ENCODE measurements around the gene COL27A1. TPM values are rescaled to one million over a fixed set of nuclear protein-coding genes. Genes with fewer than 3 reads are reported as not detected.

Gene COL27A1
- total and polyA plus RNA-seq, 2 experiments from 2014 or later, result 10.5 to 18.0 TPM

DNA sequence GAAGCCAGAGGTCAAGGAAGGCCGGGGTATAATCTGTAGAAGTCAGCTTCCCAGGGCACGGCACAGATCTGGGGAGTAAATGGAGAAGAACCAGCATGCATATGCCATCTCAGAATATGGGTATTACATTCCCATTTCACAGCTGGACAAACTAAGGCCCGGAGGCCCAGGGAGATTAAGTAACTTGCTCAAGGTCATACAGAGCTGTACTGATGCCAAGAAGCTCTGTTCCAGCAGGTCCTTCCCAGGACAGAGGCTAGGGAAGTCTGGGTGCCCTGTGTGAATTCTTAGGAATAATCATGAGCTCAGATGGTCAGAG is 19.2 kb downstream of the COL27A1 start (continued):
- TF ChIP-seq, protein P1, sequence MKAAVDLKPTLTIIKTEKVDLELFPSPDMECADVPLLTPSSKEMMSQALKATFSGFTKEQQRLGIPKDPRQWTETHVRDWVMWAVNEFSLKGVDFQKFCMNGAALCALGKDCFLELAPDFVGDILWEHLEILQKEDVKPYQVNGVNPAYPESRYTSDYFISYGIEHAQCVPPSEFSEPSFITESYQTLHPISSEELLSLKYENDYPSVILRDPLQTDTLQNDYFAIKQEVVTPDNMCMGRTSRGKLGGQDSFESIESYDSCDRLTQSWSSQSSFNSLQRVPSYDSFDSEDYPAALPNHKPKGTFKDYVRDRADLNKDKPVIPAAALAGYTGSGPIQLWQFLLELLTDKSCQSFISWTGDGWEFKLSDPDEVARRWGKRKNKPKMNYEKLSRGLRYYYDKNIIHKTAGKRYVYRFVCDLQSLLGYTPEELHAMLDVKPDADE (IDR thresholded peaks at IDR 0.05), result no peak
- TF ChIP-seq CREB1 (CRISPR knock-in tag; IDR thresholded peaks at IDR 0.05; ENCODE audit: low read depth) (no peak), EZH2 (IDR thresholded peaks at IDR 0.05; ENCODE audit: low read depth, unreplicated experiment) (no peak), JUNB (IDR thresholded peaks at IDR 0.05; ENCODE audit: unreplicated experiment) (no peak), ZNF114 (CRISPR knock-in tag; IDR thresholded peaks at IDR 0.05) (no peak), EZH2phosphoT487 (IDR thresholded peaks at IDR 0.05; ENCODE audit: unreplicated experiment) (no peak), NANOG (IDR thresholded peaks at IDR 0.05; ENCODE audit: borderline replicate concordance) (no peak)
- TF ChIP-seq, protein P2, sequence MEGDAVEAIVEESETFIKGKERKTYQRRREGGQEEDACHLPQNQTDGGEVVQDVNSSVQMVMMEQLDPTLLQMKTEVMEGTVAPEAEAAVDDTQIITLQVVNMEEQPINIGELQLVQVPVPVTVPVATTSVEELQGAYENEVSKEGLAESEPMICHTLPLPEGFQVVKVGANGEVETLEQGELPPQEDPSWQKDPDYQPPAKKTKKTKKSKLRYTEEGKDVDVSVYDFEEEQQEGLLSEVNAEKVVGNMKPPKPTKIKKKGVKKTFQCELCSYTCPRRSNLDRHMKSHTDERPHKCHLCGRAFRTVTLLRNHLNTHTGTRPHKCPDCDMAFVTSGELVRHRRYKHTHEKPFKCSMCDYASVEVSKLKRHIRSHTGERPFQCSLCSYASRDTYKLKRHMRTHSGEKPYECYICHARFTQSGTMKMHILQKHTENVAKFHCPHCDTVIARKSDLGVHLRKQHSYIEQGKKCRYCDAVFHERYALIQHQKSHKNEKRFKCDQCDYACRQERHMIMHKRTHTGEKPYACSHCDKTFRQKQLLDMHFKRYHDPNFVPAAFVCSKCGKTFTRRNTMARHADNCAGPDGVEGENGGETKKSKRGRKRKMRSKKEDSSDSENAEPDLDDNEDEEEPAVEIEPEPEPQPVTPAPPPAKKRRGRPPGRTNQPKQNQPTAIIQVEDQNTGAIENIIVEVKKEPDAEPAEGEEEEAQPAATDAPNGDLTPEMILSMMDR (conservative IDR thresholded peaks at IDR 0.05; ENCODE audit: low read depth in 2 of 2), result no peak

DNA sequence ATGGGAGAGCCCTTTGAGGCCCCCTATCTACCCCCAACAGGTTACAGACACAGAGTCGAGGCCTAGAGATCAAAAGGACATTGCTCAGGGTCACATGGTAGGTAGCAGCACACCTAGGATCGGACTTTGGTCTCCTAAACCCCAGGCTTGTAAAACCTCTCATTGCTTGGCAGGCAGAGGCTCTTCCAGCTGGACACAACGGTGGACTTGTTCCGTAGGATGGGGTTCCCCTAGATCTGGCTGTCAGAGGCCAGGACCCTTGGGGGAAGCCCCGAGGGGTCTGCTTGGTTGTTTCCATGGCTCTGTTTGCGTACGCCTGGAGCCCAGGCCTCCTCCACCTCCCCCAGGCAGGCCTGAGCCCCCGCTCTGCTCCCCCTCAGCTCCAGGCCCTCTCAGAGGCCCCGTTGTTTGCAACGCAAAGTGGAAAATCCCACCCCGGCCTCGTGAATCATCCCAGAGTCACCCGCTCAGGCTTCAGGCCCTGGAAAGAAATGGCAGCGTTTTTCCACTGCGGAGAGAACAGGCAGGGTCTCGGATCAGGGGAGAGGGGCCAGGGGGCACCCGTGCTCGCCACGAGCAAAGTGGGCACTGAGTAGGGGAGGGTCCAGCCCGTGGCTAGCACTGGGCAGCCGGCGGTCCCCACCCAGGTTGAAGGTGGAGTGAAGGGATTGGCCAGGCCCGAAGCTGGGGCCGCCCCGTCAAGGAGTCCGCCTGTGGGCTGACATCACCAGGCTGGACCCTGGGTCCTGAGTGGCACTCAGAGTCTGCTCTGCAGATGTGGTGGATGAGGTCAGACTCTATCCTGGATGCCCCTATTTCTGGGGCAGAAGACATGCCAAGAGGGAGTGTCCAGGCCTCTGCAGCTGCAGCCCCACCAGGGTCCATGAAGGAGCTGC is 19.8 kb downstream of the COL27A1 start:
- H3K27me3 Mint-ChIP-seq (ENCODE audit: insufficient read depth, low read depth, poor library complexity), result peaks cover 3% of the 10 kb centered on the region
- H3K27ac Mint-ChIP-seq, result 0 out of 2 replicates have a peak overlapping the region, but pooled peaks have one; percentile 36
- TF ChIP-seq, protein P1 (IDR thresholded peaks at IDR 0.05), result no peak
- no peak for TF ChIP-seq ZNF331 (CRISPR knock-in tag; IDR thresholded peaks at IDR 0.05; ENCODE audit: low read depth)
- no peak for TF ChIP-seq CREB1 (CRISPR knock-in tag; IDR thresholded peaks at IDR 0.05; ENCODE audit: low read depth)
- no peak for TF ChIP-seq JUNB (IDR thresholded peaks at IDR 0.05; ENCODE audit: unreplicated experiment)
- no peak for TF ChIP-seq POLR2AphosphoS5 (IDR thresholded peaks at IDR 0.05; ENCODE audit: low read depth)
- no peak for TF ChIP-seq NANOG (IDR thresholded peaks at IDR 0.05; ENCODE audit: borderline replicate concordance)
- TF ChIP-seq STAT1 (IDR thresholded peaks at IDR 0.05; ENCODE audit: unreplicated experiment), result no peak
- TF ChIP-seq, protein P3, sequence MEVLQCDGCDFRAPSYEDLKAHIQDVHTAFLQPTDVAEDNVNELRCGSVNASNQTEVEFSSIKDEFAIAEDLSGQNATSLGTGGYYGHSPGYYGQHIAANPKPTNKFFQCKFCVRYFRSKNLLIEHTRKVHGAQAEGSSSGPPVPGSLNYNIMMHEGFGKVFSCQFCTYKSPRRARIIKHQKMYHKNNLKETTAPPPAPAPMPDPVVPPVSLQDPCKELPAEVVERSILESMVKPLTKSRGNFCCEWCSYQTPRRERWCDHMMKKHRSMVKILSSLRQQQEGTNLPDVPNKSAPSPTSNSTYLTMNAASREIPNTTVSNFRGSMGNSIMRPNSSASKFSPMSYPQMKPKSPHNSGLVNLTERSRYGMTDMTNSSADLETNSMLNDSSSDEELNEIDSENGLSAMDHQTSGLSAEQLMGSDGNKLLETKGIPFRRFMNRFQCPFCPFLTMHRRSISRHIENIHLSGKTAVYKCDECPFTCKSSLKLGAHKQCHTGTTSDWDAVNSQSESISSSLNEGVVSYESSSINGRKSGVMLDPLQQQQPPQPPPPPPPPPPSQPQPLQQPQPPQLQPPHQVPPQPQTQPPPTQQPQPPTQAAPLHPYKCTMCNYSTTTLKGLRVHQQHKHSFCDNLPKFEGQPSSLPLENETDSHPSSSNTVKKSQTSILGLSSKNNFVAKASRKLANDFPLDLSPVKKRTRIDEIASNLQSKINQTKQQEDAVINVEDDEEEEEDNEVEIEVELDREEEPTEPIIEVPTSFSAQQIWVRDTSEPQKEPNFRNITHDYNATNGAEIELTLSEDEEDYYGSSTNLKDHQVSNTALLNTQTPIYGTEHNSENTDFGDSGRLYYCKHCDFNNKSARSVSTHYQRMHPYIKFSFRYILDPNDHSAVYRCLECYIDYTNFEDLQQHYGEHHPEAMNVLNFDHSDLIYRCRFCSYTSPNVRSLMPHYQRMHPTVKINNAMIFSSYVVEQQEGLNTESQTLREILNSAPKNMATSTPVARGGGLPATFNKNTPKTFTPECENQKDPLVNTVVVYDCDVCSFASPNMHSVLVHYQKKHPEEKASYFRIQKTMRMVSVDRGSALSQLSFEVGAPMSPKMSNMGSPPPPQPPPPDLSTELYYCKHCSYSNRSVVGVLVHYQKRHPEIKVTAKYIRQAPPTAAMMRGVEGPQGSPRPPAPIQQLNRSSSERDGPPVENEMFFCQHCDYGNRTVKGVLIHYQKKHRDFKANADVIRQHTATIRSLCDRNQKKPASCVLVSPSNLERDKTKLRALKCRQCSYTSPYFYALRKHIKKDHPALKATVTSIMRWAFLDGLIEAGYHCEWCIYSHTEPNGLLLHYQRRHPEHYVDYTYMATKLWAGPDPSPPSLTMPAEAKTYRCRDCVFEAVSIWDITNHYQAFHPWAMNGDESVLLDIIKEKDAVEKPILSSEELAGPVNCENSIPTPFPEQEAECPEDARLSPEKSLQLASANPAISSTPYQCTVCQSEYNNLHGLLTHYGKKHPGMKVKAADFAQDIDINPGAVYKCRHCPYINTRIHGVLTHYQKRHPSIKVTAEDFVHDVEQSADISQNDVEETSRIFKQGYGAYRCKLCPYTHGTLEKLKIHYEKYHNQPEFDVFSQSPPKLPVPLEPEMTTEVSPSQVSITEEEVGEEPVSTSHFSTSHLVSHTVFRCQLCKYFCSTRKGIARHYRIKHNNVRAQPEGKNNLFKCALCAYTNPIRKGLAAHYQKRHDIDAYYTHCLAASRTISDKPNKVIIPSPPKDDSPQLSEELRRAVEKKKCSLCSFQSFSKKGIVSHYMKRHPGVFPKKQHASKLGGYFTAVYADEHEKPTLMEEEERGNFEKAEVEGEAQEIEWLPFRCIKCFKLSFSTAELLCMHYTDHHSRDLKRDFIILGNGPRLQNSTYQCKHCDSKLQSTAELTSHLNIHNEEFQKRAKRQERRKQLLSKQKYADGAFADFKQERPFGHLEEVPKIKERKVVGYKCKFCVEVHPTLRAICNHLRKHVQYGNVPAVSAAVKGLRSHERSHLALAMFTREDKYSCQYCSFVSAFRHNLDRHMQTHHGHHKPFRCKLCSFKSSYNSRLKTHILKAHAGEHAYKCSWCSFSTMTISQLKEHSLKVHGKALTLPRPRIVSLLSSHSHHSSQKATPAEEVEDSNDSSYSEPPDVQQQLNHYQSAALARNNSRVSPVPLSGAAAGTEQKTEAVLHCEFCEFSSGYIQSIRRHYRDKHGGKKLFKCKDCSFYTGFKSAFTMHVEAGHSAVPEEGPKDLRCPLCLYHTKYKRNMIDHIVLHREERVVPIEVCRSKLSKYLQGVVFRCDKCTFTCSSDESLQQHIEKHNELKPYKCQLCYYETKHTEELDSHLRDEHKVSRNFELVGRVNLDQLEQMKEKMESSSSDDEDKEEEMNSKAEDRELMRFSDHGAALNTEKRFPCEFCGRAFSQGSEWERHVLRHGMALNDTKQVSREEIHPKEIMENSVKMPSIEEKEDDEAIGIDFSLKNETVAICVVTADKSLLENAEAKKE (CRISPR knock-in tag; IDR thresholded peaks at IDR 0.05), result no peak
- no peak for TF ChIP-seq ZNF114 (CRISPR knock-in tag; IDR thresholded peaks at IDR 0.05)
- no peak for TF ChIP-seq EZH2phosphoT487 (IDR thresholded peaks at IDR 0.05; ENCODE audit: unreplicated experiment)
- TF ChIP-seq EZH2 (IDR thresholded peaks at IDR 0.05; ENCODE audit: low read depth, unreplicated experiment), result no peak
- Histone ChIP-seq H2AFZ (no peak overlapping the region), H3K27ac (ENCODE audit: low read depth) (no peak overlapping the region), H3K4me2 (no peak overlapping the region), H3K9me2 (ENCODE audit: insufficient read depth) (no peaks in the 10 kb centered on the region), H3F3A (replicated peaks; ENCODE audit: low read depth) (no peaks in the 10 kb centered on the region), H3K4me1 (ENCODE audit: insufficient read depth) (no peaks in the 10 kb centered on the region), H3K4me3 (no peak overlapping the region), H4K20me1 (replicated peaks; ENCODE audit: insufficient read depth) (no peaks in the 10 kb centered on the region; the same call in 1 of the 2 replicates), H3K79me2 (replicated peaks; ENCODE audit: insufficient read depth) (no peaks in the 10 kb centered on the region), H3K27me3 (ENCODE audit: insufficient read depth) (no peaks in the 10 kb centered on the region), H3K36me3 (ENCODE audit: insufficient read depth) (no peaks in the 10 kb centered on the region)
- H3K4me1 Mint-ChIP-seq, result peaks cover 5% of the 10 kb centered on the region; the same call in 1 of the 3 replicates
- no peaks in the 10 kb centered on the region; the same call in 2 of the 3 replicates for H3K36me3 Mint-ChIP-seq (ENCODE audit: low read depth)
- no peak for DNase-seq (ENCODE audit: low spot score)
- no peaks in the 10 kb centered on the region for H3K9me3 Mint-ChIP-seq
- peak; percentile 34 for ATAC-seq
- no peak overlapping the region for H3K4me3 Mint-ChIP-seq

All from GM23338 (cell line).